HUES64 (cell line): ENCODE results near the gene MFSD6.
"Not testable (repeated sequence)": the region's sequence is repeated elsewhere in the genome, so short reads cannot be mapped to it uniquely, and the experiment has no call there.

Experiments
- H3K27ac ChIP-seq: 2 replicates; pipeline ENCODE4 v1.7.0; 2013; ENCODE audit warnings: low read depth, low read length, inconsistent platforms
- H3K27me3 ChIP-seq: 2 replicates; pipeline ENCODE4 v1.6.1; 2013; ENCODE audit warnings: mild to moderate bottlenecking, low read length; ENCODE audit not compliant: insufficient read depth
- H3K36me3 ChIP-seq: 2 replicates; pipeline ENCODE4 v1.6.1; 2013; ENCODE audit warnings: mild to moderate bottlenecking, low read length; ENCODE audit not compliant: insufficient read depth
- H3K4me1 ChIP-seq: 2 replicates; pipeline ENCODE4 v1.6.1; 2013; ENCODE audit warnings: mild to moderate bottlenecking, low read length, moderate library complexity; ENCODE audit not compliant: insufficient read depth
- H3K4me3 ChIP-seq: 2 replicates; pipeline ENCODE4 v1.5.1; 2013; ENCODE audit warnings: mild to moderate bottlenecking, low read length, moderate library complexity
- H3K9ac ChIP-seq: 2 replicates; pipeline ENCODE4 v1.6.1; 2013; ENCODE audit warnings: mild to moderate bottlenecking, low read depth, low read length
- H3K9me3 ChIP-seq: 2 replicates; pipeline ENCODE4 v1.6.1; 2013; ENCODE audit warnings: low read depth, low read length; ENCODE audit not compliant: insufficient read depth
- WGBS: fragments of 150-250, 120-280 bp; methylation state at CpG from one replicate; pipeline ENCODE4 v1.1.7; 2013; ENCODE audit warnings: missing lambda C conversion rate; 5-methylcytosine and 5-hydroxymethylcytosine counted together

The MFSD6 gene

GRCh38 chr2:190505696-190506095 lies 97.5 kb downstream of the MFSD6 start:
- Histone ChIP-seq H3K4me1 (no peaks in the 10 kb centered on the region), H3K9ac (no peak overlapping the region), H3K4me3 (no peak overlapping the region), H3K9me3 (no peaks in the 10 kb centered on the region), H3K27me3 (no peaks in the 10 kb centered on the region), H3K27ac (no peak overlapping the region), H3K36me3 (0 out of 2 replicates have a peak, but pooled peaks cover 2% of the 10 kb centered on the region)
- 90% methylated on average over 1 of the region's 1 CpG for WGBS

- H3K9me3 ChIP-seq, result no peaks in the 10 kb centered on the region
- 0 out of 2 replicates have a peak, but pooled peaks cover 2% of the 10 kb centered on the region for H3K36me3 ChIP-seq
- no peak overlapping the region for H3K27ac ChIP-seq
- WGBS, result 75% methylated on average over 2 of the region's 2 CpGs
- H3K9ac ChIP-seq, result no peak overlapping the region
- no peaks in the 10 kb centered on the region for H3K27me3 ChIP-seq
- no peak overlapping the region for H3K4me3 ChIP-seq
- no peaks in the 10 kb centered on the region for H3K4me1 ChIP-seq
Measured at GRCh38 chr2:190506666-190507065, 98.5 kb downstream of the MFSD6 start.

GRCh38 chr2:190507135-190507534 lies 99.0 kb downstream of the MFSD6 start:
- Histone ChIP-seq H3K9me3 (no peaks in the 10 kb centered on the region), H3K36me3 (0 out of 2 replicates have a peak, but pooled peaks cover 2% of the 10 kb centered on the region)

GRCh38 chr2:190509895-190510294 lies 101.7 kb downstream of the MFSD6 start:
- not testable (repeated sequence) for H3K9ac ChIP-seq, H3K4me1 ChIP-seq, H3K27me3 ChIP-seq, H3K4me3 ChIP-seq, H3K36me3 ChIP-seq, H3K9me3 ChIP-seq, H3K27ac ChIP-seq
- 96% methylated on average over 5 of the region's 5 CpGs for WGBS

More at GRCh38 chr2:190507135-190507534, 99.0 kb downstream of the MFSD6 start:
- H3K9ac ChIP-seq, result no peak overlapping the region
- no peaks in the 10 kb centered on the region for H3K27me3 ChIP-seq
- WGBS, result 90% methylated on average over 4 of the region's 4 CpGs
- H3K4me1 ChIP-seq, result no peaks in the 10 kb centered on the region
- H3K4me3 ChIP-seq, result no peak overlapping the region
- no peak overlapping the region for H3K27ac ChIP-seq

GRCh38 chr2:190511104-190511503 lies 102.9 kb downstream of the MFSD6 start:
- H3K27me3 ChIP-seq, result no peaks in the 10 kb centered on the region
- H3K4me3 ChIP-seq, result no peak overlapping the region
- H3K9ac ChIP-seq, result no peak overlapping the region
- 0 out of 2 replicates have a peak, but pooled peaks cover 2% of the 10 kb centered on the region for H3K36me3 ChIP-seq
- no peaks in the 10 kb centered on the region for H3K9me3 ChIP-seq
- WGBS, result 100% methylated on average over 1 of the region's 2 CpGs
- no peak overlapping the region for H3K27ac ChIP-seq
- no peaks in the 10 kb centered on the region for H3K4me1 ChIP-seq

GRCh38 chr2:190512539-190513095 lies 104.5 kb downstream of the MFSD6 start:
- no peak overlapping the region for H3K27ac ChIP-seq
- no peak overlapping the region for H3K4me3 ChIP-seq
- no peak overlapping the region for H3K9ac ChIP-seq
- H3K4me1 ChIP-seq, result no peaks in the 10 kb centered on the region
- 0 out of 2 replicates have a peak, but pooled peaks cover 2% of the 10 kb centered on the region for H3K36me3 ChIP-seq
- H3K27me3 ChIP-seq, result no peaks in the 10 kb centered on the region
- WGBS, result 94% methylated on average over 5 of the region's 5 CpGs
- no peaks in the 10 kb centered on the region for H3K9me3 ChIP-seq

- Histone ChIP-seq H3K9me3 (no peaks in the 10 kb centered on the region), H3K36me3 (no peaks in the 10 kb centered on the region), H3K4me1 (no peaks in the 10 kb centered on the region), H3K27ac (no peak overlapping the region), H3K4me3 (no peak overlapping the region), H3K9ac (no peak overlapping the region), H3K27me3 (no peaks in the 10 kb centered on the region)
- 78% methylated on average over 1 of the region's 2 CpGs for WGBS
Measured at GRCh38 chr2:190513877-190514276, 105.7 kb downstream of the MFSD6 start.

GRCh38 chr2:190514676-190515075 lies 106.5 kb downstream of the MFSD6 start:
- H3K4me3 ChIP-seq, result no peak overlapping the region
- H3K27me3 ChIP-seq, result no peaks in the 10 kb centered on the region
- H3K9ac ChIP-seq, result no peak overlapping the region
- H3K9me3 ChIP-seq, result no peaks in the 10 kb centered on the region
- H3K27ac ChIP-seq, result no peak overlapping the region
- H3K4me1 ChIP-seq, result no peaks in the 10 kb centered on the region
- no peaks in the 10 kb centered on the region for H3K36me3 ChIP-seq
- 93% methylated on average over 1 of the region's 1 CpG for WGBS

GRCh38 chr2:190515687-190516086 lies 107.5 kb downstream of the MFSD6 start:
- WGBS, result no CpG with 5 or more reads among the region's 1 CpG
- Histone ChIP-seq H3K9me3 (no peaks in the 10 kb centered on the region), H3K27ac (no peak overlapping the region), H3K4me1 (no peaks in the 10 kb centered on the region), H3K9ac (no peak overlapping the region), H3K36me3 (no peaks in the 10 kb centered on the region), H3K4me3 (no peak overlapping the region), H3K27me3 (no peaks in the 10 kb centered on the region)

GRCh38 chr2:190517468-190517867 lies 109.3 kb downstream of the MFSD6 start:
- no peak overlapping the region for H3K27ac ChIP-seq
- H3K9ac ChIP-seq, result no peak overlapping the region
- H3K36me3 ChIP-seq, result no peaks in the 10 kb centered on the region
- WGBS, result no CpG with 5 or more reads among the region's 2 CpGs
- H3K4me1 ChIP-seq, result no peaks in the 10 kb centered on the region
- no peaks in the 10 kb centered on the region for H3K9me3 ChIP-seq
- no peaks in the 10 kb centered on the region for H3K27me3 ChIP-seq
- no peak overlapping the region for H3K4me3 ChIP-seq

- Histone ChIP-seq H3K4me3 (no peak overlapping the region), H3K27ac (no peak overlapping the region), H3K9ac (no peak overlapping the region), H3K9me3 (no peaks in the 10 kb centered on the region), H3K4me1 (no peaks in the 10 kb centered on the region), H3K36me3 (no peaks in the 10 kb centered on the region), H3K27me3 (no peaks in the 10 kb centered on the region)
- WGBS, result 96% methylated on average over 1 of the region's 1 CpG
Measured at GRCh38 chr2:190519975-190520767, 112.0 kb downstream of the MFSD6 start.
